Measurements from ENCODE around the gene SRC.

SRC gene

DNA sequence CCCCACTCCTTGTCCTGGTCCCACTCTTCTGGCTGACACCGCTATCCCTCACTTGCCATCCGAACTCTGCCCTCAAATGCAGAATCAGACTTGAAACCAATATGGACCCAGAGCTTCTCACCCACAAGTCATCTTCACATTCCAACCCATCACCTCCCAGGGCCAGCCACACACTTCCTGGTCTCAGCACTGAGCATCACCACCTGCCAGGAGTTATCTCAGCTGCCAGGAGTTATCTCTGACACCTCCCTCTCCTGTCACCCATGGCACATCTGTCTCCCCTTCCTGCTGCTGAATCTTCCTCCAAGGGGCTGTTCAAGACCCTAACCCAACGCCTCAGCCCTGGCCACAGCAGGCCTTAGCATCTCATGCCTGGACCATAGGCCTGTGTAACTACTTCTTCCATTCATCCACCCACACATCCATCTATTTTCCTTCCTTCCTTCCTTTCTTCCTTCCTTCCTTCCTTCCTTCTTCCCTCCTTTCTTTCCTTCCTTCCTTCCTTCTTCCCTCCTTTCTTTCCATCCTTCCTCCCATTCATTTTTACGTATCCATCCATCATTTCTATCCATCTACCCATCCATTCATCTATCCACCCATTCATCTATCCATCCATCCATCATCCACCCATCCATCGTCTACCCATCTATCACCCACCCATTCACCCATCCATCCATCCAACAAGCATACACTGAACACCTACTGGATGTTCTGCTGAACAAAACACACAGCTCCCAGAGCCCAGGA, 100.5 kb downstream of the SRC start:
- DNase-seq = no peak

- DNase-seq = no peak
These were observed 101.7 kb downstream of the SRC start for GRCh38 chr20:37447688-37448087.

GRCh38 chr20:37449276-37449675, 103.3 kb downstream of the SRC start:
- DNase-seq = peak in 2 of 51 donors; percentile 29 to 38

- no peak for DNase-seq
These were observed 104.4 kb downstream of the SRC start for GRCh38 chr20:37450344-37450743.

DNA sequence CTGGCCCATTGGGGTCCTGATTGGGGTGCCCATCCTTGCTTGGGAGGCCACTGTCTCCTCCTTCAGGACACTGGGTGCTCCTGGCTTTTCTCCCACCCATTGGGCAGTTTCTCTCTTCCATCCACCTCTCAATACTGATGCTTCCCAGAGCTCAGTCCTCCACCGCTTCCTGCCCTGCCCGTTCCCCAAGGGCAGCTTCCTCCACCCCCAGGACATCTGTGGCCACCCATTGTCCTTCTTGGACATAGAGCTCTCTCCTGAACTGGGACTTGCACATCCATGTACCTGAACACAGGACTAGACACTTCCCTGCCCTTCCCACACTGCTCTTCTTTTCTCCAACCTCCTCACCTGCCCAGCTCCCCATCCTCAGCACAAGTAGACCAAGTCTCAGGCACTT, 105.7 kb downstream of the SRC start:
- no peak for DNase-seq

- no peak for DNase-seq
These were observed 106.3 kb downstream of the SRC start for GRCh38 chr20:37452236-37452635.

DNA sequence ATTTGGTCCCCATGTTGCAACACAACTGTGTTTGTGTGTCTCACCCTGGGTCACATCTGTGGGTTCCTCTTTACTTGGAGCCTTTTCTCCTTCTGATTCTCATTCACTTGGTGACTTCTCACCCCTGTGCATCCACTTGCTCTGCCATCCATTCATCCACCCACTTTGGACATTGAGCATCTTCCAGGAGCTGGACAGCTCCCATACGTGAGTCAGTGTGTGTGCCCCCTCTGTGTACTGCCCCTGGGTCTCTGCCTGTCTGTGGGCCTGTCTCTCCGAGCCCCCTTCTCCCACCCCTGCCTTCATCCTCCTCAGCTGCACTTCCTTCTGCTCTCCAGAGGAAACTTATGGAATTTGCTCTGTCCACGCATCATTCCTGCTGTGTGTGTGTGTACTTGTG, 107.3 kb downstream of the SRC start:
- DNase-seq = no peak

- no peak for DNase-seq
These were observed 107.9 kb downstream of the SRC start for GRCh38 chr20:37453836-37454235.

DNA sequence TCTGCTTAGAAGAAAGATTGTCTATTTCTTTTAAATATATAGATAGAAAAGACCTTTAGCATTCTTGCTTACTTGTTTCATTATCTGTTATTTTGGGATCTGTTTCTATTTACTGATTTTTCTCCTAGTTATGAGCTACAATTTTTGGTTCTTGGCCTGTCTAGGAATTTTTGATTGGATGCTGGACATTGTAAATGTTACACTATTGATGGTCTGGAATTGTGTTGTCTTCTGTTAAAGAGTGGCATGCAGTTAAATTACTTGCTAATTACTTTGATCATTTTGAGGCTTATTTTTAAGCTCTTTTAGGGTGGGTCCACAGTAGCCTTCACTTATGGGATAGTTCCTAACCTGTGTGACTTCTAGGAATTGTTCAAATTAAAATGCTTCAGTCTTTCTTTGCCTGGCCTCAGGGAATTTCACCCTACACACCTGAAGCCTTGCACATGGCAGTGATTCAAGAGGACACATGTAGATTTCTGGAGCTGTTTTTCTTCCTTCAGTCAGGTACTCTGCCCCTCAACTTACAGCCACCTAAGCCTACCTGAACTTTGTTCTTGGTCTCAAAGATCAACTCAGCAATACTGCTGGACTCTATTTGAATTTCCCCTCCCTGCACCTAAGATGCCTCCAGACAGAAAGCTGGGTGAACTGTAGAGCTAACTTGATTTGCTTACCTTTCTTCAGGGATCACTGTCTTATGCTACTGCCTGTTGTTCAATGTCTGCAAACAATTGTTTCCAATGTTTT, 108.9 kb downstream of the SRC start:
- no peak for DNase-seq
